GM21381 (cell line): ENCODE results near the gene SAGE1.
"Not testable (repeated sequence)": the region's sequence is repeated elsewhere in the genome, so short reads cannot be mapped to it uniquely, and the experiment has no call there.

Experiments used
- ATAC-seq: cut with Tn5 transposase; IDR thresholded peaks from one replicate; pipeline ENCODE4 v1.9.1; 2021; ENCODE audit warnings: mild to moderate bottlenecking, moderate library complexity; ENCODE audit not compliant: unreplicated experiment

SAGE1 gene

GRCh38 chrX:135893294-135893817 lies at the start of gene SAGE1, which contains the start of gene CT45A10:
TSS of gene SAGE1 (plus strand) at chrX:135893716. CDS start at chrX:135896243, 2,527 bp downstream.
TSS of gene CT45A10 (minus strand) at chrX:135893444. CDS start at chrX:135885344, 8,100 bp downstream.
- ATAC-seq = no peak

GRCh38 chrX:135854438-135854837 lies 39.1 kb upstream of the SAGE1 start, which contains the start of gene CT45A8:
TSS of gene CT45A8 (minus strand) at chrX:135854538. CDS start at chrX:135850783, 3,755 bp downstream.
- ATAC-seq = not testable (repeated sequence)

- ATAC-seq = not testable (repeated sequence)
Observed at GRCh38 chrX:135871712-135872111, 21.8 kb upstream of the SAGE1 start, which contains the start of gene CT45A9. TSS of gene CT45A9 (minus strand) at chrX:135871812. CDS start at chrX:135868061, 3,751 bp downstream.

GRCh38 chrX:135882741-135883140 lies 10.8 kb upstream of the SAGE1 start:
- not testable (repeated sequence) for ATAC-seq

GRCh38 chrX:135888230-135888629 lies 5.3 kb upstream of the SAGE1 start:
- ATAC-seq = not testable (repeated sequence)

GRCh38 chrX:135888976-135889375 lies 4.5 kb upstream of the SAGE1 start:
- ATAC-seq = not testable (repeated sequence)

GRCh38 chrX:135890087-135890585 lies 3.4 kb upstream of the SAGE1 start:
- ATAC-seq = no peak

- ATAC-seq = no peak
Observed at GRCh38 chrX:135892781-135893180, 735 bp upstream of the SAGE1 start.

- ATAC-seq = no peak
Observed at GRCh38 chrX:135910251-135910650, 16.7 kb downstream of the SAGE1 start.

GRCh38 chrX:135914404-135914803 lies 20.9 kb downstream of the SAGE1 start:
- ATAC-seq = no peak

- not testable (repeated sequence) for ATAC-seq
Observed at GRCh38 chrX:135920516-135920915, 27.0 kb downstream of the SAGE1 start.

GRCh38 chrX:135923353-135923752 lies 29.8 kb downstream of the SAGE1 start:
- ATAC-seq = no peak

GRCh38 chrX:135927897-135928296 lies 34.4 kb downstream of the SAGE1 start:
- ATAC-seq = no peak

- ATAC-seq = peak; percentile 60
Observed at GRCh38 chrX:135931644-135932487, 38.4 kb downstream of the SAGE1 start.

GRCh38 chrX:135944486-135944885 lies 51.0 kb downstream of the SAGE1 start:
- no peak for ATAC-seq

- ATAC-seq = no peak
Observed at GRCh38 chrX:135951291-135951690, 57.8 kb downstream of the SAGE1 start.
